DOHH2 (cell line): ENCODE results near the gene TPSAB1.
"Not testable (repeated sequence)": the region's sequence is repeated elsewhere in the genome, so short reads cannot be mapped to it uniquely, and the experiment has no call there.

Experiments
- EZH2phosphoT487 ChIP-seq: fragments of 200-600 bp; sonication (generic); IDR thresholded peaks from 2 replicates; pipeline ENCODE4 v1.6.1; 2017; ENCODE audit warnings: borderline replicate concordance, mild to moderate bottlenecking, antibody characterized with exemption, low read length, moderate library complexity, mixed read lengths
- TF ChIP-seq, protein P1 (sequence below): fragments of 200-600 bp; sonication (generic); IDR thresholded peaks from one replicate; pipeline ENCODE4 v1.5.1; 2014; ENCODE audit warnings: antibody characterized with exemption, mild to moderate bottlenecking, low read depth, low read length; ENCODE audit not compliant: poor library complexity, severe bottlenecking

DNA sequence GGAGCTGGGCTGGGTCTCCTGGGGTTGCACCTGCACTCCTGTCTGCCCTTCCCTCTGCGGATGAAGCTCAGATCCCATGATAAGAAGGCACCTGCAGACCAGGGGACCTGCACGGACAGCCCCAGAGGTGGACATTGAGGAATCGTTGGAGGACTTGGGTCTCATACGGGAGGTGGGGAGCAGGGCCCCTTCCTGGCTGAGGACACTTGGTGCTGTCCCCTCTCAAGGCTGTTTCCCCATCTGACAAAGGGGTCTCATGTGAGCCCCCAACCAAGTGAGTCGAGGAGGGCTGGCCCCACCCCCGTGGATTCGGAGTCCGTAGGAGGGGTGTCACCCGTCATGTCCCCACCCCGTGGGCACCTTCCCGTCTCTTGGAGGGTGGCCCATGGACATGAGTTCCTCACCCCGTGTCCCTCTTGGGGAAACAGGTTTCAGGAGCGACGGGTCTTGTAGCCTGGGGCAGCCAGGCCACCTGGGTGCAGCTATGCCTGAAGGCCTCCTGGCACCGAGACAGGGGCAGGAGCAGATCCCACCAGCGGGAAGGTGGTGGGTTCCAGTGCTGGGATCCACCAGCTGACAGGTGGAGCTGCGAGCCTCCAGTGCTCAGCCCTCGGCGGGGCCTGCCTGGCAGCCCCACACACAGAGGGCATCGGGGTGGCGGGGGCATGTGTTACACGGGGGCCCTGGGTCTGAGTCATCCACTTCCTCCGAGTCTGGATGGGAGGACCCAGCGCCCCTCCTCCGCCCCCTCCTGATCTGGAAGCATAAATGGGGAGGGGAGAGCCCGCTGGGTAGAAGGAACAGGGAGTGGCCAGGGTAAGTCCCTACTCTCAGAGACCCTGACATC, 15.0 kb downstream of the TPSAB1 start, which contains the start of gene TPSD1:
- TF ChIP-seq, protein P1, sequence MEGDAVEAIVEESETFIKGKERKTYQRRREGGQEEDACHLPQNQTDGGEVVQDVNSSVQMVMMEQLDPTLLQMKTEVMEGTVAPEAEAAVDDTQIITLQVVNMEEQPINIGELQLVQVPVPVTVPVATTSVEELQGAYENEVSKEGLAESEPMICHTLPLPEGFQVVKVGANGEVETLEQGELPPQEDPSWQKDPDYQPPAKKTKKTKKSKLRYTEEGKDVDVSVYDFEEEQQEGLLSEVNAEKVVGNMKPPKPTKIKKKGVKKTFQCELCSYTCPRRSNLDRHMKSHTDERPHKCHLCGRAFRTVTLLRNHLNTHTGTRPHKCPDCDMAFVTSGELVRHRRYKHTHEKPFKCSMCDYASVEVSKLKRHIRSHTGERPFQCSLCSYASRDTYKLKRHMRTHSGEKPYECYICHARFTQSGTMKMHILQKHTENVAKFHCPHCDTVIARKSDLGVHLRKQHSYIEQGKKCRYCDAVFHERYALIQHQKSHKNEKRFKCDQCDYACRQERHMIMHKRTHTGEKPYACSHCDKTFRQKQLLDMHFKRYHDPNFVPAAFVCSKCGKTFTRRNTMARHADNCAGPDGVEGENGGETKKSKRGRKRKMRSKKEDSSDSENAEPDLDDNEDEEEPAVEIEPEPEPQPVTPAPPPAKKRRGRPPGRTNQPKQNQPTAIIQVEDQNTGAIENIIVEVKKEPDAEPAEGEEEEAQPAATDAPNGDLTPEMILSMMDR: not testable (repeated sequence)
- not testable (repeated sequence) for TF ChIP-seq EZH2phosphoT487
